GM06990 (cell line): ENCODE results near the gene ZNF25.
A peak's percentile ranks its signal among the peaks of the same experiment; 100 is the strongest.
"Not testable (repeated sequence)": the region's sequence is repeated elsewhere in the genome, so short reads cannot be mapped to it uniquely, and the experiment has no call there.

Source experiments
- DNase-seq: peaks from one replicate; pipeline ENCODE4 v3.0.0-alpha.2; 2011; ENCODE audit not compliant: insufficient read length; ENCODE audit errors: extremely low read depth
- H3K27me3 ChIP-seq: replicated peaks from 2 replicates; pipeline ENCODE4 v1.6.0; 2011; ENCODE audit warnings: low read length; ENCODE audit not compliant: control insufficient read depth, insufficient read depth
- H3K36me3 ChIP-seq: 2 replicates; pipeline ENCODE4 v1.5.1; 2011; ENCODE audit warnings: low read length; ENCODE audit not compliant: control insufficient read depth, insufficient read depth
- H3K4me3 ChIP-seq: replicated peaks from 2 replicates; pipeline ENCODE4 v1.5.1; 2011; ENCODE audit warnings: low read depth, mild to moderate bottlenecking, control low read depth, low read length
- TF ChIP-seq, protein P1 (sequence below): IDR thresholded peaks from 2 replicates; pipeline ENCODE4 v1.5.1; 2011; ENCODE audit warnings: low read length, control low read depth, mild to moderate bottlenecking, inconsistent platforms; ENCODE audit not compliant: insufficient read depth, poor library complexity, severe bottlenecking

The ZNF25 gene

DNA sequence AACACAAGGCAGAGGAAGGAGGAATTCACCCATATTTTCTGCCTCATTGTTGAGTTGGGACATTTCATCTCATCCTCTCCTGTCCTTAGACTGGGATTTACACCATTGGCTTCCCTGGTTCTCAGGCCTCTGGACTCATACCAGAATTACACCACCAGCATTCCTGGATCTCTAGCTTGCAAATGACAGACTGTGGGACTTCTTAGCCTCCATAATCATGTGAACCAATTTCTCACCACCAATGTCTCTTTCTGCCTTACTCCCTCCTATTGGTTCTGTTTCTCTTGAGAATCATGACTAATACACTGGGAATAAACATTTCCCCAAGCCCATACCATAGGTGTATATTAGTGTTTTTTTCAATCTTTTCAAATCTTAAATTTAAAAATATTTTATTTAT, 31.1 kb upstream of the ZNF25 start:
- Histone ChIP-seq H3K36me3 (no peaks in the 10 kb centered on the region), H3K27me3 (no peaks in the 10 kb centered on the region), H3K4me3 (no peak overlapping the region)
- DNase-seq = no peak
- TF ChIP-seq, protein P1, sequence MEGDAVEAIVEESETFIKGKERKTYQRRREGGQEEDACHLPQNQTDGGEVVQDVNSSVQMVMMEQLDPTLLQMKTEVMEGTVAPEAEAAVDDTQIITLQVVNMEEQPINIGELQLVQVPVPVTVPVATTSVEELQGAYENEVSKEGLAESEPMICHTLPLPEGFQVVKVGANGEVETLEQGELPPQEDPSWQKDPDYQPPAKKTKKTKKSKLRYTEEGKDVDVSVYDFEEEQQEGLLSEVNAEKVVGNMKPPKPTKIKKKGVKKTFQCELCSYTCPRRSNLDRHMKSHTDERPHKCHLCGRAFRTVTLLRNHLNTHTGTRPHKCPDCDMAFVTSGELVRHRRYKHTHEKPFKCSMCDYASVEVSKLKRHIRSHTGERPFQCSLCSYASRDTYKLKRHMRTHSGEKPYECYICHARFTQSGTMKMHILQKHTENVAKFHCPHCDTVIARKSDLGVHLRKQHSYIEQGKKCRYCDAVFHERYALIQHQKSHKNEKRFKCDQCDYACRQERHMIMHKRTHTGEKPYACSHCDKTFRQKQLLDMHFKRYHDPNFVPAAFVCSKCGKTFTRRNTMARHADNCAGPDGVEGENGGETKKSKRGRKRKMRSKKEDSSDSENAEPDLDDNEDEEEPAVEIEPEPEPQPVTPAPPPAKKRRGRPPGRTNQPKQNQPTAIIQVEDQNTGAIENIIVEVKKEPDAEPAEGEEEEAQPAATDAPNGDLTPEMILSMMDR = no peak

DNA sequence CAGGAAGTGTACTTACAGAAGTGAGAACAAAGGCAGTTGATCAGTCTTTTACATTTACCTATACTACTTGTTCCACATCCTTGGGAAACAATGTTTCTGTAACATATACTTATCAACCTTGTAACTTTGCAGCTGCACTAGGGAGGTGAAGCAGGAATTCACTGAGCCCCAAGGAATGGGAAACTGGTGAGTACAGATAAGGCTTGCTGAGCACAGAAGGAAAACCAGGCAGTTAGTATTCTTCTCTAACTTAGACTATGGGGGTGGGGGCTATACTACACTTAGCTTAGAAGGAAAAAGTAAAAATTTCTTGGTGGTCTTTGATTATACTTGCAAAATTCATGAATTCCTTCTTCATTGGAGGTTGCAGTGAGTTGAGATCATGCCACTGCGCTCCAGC, 27.1 kb upstream of the ZNF25 start:
- Histone ChIP-seq H3K36me3 (no peaks in the 10 kb centered on the region), H3K4me3 (no peak overlapping the region), H3K27me3 (no peaks in the 10 kb centered on the region)
- DNase-seq = no peak
- TF ChIP-seq, protein P1 = no peak

DNA sequence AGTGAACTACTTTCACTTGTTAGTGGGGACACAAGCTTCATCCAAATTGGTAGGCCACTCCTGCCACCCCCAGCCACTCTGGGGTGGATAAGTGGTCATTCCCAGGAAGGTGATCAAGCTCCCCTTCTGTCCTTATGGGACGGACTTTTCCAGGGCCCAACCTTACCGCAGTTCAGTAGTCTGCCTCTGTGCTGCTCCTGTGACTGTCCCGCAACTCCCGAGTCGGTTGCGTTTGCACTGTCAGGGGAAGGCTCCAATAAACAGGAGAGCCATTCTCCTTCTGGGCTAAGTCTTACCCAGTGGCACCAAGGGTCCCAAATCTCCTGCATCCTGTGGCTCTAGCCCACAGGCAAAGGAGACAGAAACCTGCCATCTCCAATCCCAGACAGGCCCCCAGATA, 26.6 kb upstream of the ZNF25 start:
- Histone ChIP-seq H3K4me3 (no peak overlapping the region), H3K36me3 (no peaks in the 10 kb centered on the region), H3K27me3 (no peaks in the 10 kb centered on the region)
- TF ChIP-seq, protein P1 = no peak
- DNase-seq = no peak

DNA sequence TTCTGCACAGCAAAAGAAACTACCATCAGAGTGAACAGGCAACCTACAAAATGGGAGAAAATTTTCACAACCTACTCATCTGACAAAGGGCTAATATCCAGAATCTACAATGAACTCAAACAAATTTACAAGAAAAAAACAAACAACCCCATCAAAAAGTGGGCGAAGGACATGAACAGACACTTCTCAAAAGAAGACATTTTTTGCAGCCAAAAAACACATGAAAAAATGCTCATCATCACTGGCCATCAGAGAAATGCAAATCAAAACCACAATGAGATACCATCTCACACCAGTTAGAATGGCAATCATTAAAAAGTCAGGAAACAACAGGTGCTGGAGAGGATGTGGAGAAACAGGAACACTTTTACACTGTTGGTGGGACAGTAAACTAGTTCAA, 24.0 kb upstream of the ZNF25 start:
- H3K36me3 ChIP-seq, H3K27me3 ChIP-seq, H3K4me3 ChIP-seq, DNase-seq: not testable (repeated sequence)

DNA sequence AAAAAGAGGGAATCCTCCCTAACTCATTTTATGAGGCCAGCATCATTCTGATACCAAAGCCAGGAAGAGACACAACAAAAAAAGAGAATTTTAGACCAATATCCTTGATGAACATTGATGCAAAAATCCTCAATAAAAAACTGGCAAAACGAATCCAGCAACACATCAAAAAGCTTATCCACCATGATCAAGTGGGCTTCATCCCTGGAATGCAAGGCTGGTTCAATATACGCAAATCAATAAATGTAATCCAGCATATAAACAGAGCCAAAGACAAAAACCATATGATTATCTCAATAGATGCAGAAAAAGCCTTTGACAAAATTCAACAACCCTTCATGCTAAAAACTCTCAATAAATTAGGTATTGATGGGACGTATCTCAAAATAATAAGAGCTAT, 22.5 kb upstream of the ZNF25 start:
- not testable (repeated sequence) for H3K4me3 ChIP-seq, H3K36me3 ChIP-seq, H3K27me3 ChIP-seq, DNase-seq

DNA sequence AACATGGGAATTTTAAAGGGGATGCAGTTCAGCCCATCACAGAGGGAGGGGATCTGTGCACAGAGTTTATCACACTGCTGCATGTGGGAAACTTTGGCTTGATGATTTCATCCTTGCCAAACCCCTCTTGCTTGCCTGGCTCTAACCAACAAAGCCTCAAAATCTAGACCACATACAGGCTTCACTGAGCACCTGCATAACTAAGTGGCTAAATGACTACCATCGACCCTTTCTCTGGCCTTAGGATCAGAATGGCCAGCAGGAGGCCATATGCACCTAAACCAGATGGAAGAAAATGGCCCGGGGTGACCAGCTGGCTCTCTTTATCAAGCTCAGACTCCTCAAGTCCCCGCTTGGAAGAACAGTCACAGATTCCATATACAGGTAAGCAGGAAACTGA, 15.6 kb upstream of the ZNF25 start:
- H3K4me3 ChIP-seq = no peak overlapping the region
- TF ChIP-seq, protein P1 = peak; percentile 19
- no peaks in the 10 kb centered on the region for H3K36me3 ChIP-seq
- no peaks in the 10 kb centered on the region for H3K27me3 ChIP-seq
- no peak for DNase-seq

DNA sequence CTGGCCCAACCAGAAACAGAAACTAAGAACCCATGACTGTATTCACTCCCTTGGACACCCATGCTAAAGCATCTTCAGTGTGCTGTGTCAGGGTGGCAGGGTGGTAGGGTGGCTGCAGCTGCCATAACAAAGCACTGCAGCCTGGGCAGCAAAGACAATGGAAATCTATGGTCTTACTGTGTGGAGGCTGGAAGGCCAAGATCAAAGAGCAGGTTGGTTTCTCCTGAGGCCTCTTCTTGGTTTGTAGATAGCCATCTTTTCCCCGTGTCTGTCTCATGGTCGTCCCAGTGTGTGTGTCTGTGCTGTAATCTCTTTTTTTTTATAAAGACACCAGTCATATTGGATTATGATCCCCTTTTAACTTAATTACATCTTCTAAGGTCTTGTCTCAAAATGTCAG, 15.2 kb upstream of the ZNF25 start:
- Histone ChIP-seq H3K27me3 (no peaks in the 10 kb centered on the region), H3K4me3 (no peak overlapping the region), H3K36me3 (no peaks in the 10 kb centered on the region)
- TF ChIP-seq, protein P1 = no peak
- DNase-seq = no peak
